HCT116 (cell line): ENCODE results near the gene XKR7. TPM values are rescaled to one million over a fixed set of nuclear protein-coding genes. Genes with fewer than 3 reads are reported as not detected.

ENCODE experiments used
- ATAC-seq: fragments of 200-7000 bp; cut with Tn5 transposase; 2 replicates; pipeline ENCODE4 v1.9.1; 2020; ENCODE audit warnings: mild to moderate bottlenecking, moderate library complexity
- BruUV-seq: library from RNA; stranded (reverse); fragments of 400-500 nt; replicated peaks from 2 replicates; lab custom pipeline; 2021; lab: Mats Ljungman, UMichigan
- CTCF ChIA-PET: fragments of 300-600 bp; sonication (Branson Sonifier 250); formaldehyde crosslinking; loops from one replicate; lab custom pipeline; 2021; ENCODE audit warnings: antibody characterized with exemption; lab: Charles Lee
- POLR2A ChIA-PET: fragments of 300-600, 350-600 bp; sonication (Branson Sonifier 250); formaldehyde crosslinking; loops from one replicate; lab custom pipeline; 2021; ENCODE audit warnings: antibody characterized with exemption; lab: Charles Lee
- RAD21 ChIA-PET, 2 experiments: fragments of 300-600 bp; sonication (Branson Sonifier 250); formaldehyde crosslinking; loops; one replicate each; lab custom pipeline; 2023; ENCODE audit warnings: low total read pairs in 2 of 2; ENCODE audit not compliant: uncharacterized antibody in 2 of 2, unreplicated experiment in 2 of 2, low non-redundant PET in 1 of 2; lab: Charles Lee
- DNase-seq: peaks from one replicate; pipeline ENCODE4 v3.0.0-alpha.2; 2010; ENCODE audit warnings: low read depth, low spot score
- H2AFZ ChIP-seq: fragments of 200-600 bp; shearing (Covaris generic), sonication (generic); 2 replicates; pipeline ENCODE4 v1.6.1; 2017; ENCODE audit warnings: low read depth, mixed run types, mixed read lengths, antibody characterized with exemption, low read length; ENCODE audit not compliant: poor library complexity, severe bottlenecking
- H3K27ac ChIP-seq: 2 replicates; pipeline ENCODE4 v1.5.1; 2012; ENCODE audit warnings: low read depth, low read length
- H3K27me3 ChIP-seq: fragments of 200-600 bp; sonication (generic); 2 replicates; pipeline ENCODE4 v1.6.1; 2016; ENCODE audit warnings: mixed run types, low read length, mixed read lengths; ENCODE audit not compliant: insufficient read depth
- H3K36me3 ChIP-seq, 2 experiments: fragments of 200-500 bp in 1 of 2; fragments of 200-600 bp in 1 of 2; sonication (Bioruptor generic) in 1 of 2; sonication (generic) in 1 of 2; 2 replicates each; pipeline versions ENCODE4 v1.5.1 to v1.6.1; 2014 to 2016; ENCODE audit warnings: low read length in 2 of 2, inconsistent platforms in 1 of 2, mixed read lengths in 1 of 2, mixed run types in 1 of 2; ENCODE audit not compliant: insufficient read depth in 2 of 2, control insufficient read depth in 1 of 2
- H3K4me1 ChIP-seq, 2 experiments: fragments of 200-600 bp in 1 of 2; sonication (generic) in 1 of 2; 2 replicates each; pipeline versions ENCODE4 v1.5.1 to v1.6.1; 2012 to 2017; ENCODE audit warnings: low read length in 2 of 2, inconsistent platforms in 1 of 2, mild to moderate bottlenecking in 1 of 2, mixed read lengths in 1 of 2, mixed run types in 1 of 2, moderate library complexity in 1 of 2; ENCODE audit not compliant: insufficient read depth in 2 of 2, control insufficient read depth in 1 of 2
- H3K4me2 ChIP-seq: fragments of 200-600 bp; sonication (generic); 2 replicates; pipeline ENCODE4 v1.6.1; 2017; ENCODE audit warnings: mixed run types, low read length, mixed read lengths
- H3K4me3 ChIP-seq, 2 experiments: fragments of 200-600 bp in 1 of 2; sonication (generic) in 1 of 2; replicated peaks in 1 of 2; 2 replicates each; pipeline ENCODE4 v1.5.1; 2011 to 2016; ENCODE audit warnings: low read length in 2 of 2, control low read depth in 1 of 2, low read depth in 1 of 2, mild to moderate bottlenecking in 1 of 2, mixed read lengths in 1 of 2, mixed run types in 1 of 2
- H3K79me2 ChIP-seq: fragments of 200-600 bp; sonication (generic); 2 replicates; pipeline ENCODE4 v1.6.1; 2017; ENCODE audit warnings: mild to moderate bottlenecking, mixed run types, low read length, moderate library complexity, mixed read lengths; ENCODE audit not compliant: insufficient read depth
- H3K9ac ChIP-seq: fragments of 200-600 bp; sonication (generic); 2 replicates; pipeline ENCODE4 v1.6.1; 2016; ENCODE audit warnings: low read length, mixed read lengths
- H3K9me2 ChIP-seq: fragments of 200-600 bp; sonication (generic), shearing (Covaris generic); 2 replicates; pipeline ENCODE4 v1.6.1; 2017; ENCODE audit warnings: mixed run types, mild to moderate bottlenecking, moderate library complexity; ENCODE audit not compliant: insufficient read depth
- H3K9me3 ChIP-seq, 2 experiments: fragments of 200-500 bp in 1 of 2; fragments of 200-600 bp in 1 of 2; sonication (Bioruptor generic) in 1 of 2; sonication (generic) in 1 of 2; 2 replicates each; pipeline ENCODE4 v1.6.1; 2014 to 2017; ENCODE audit warnings: low read length in 2 of 2, mixed read lengths in 2 of 2, inconsistent platforms in 1 of 2, low read depth in 1 of 2, mild to moderate bottlenecking in 1 of 2, mixed run types in 1 of 2, moderate library complexity in 1 of 2; ENCODE audit not compliant: control insufficient read depth in 1 of 2, insufficient read depth in 1 of 2
- H4K20me1 ChIP-seq: fragments of 200-600 bp; sonication (generic), shearing (Covaris generic); 2 replicates; pipeline ENCODE4 v1.6.1; 2017; ENCODE audit warnings: mixed run types, mild to moderate bottlenecking, moderate library complexity; ENCODE audit not compliant: insufficient read depth
- CEBPB ChIP-seq: IDR thresholded peaks from 2 replicates; pipeline ENCODE4 v1.6.1; 2012; ENCODE audit warnings: low read depth
- EGR1 ChIP-seq: IDR thresholded peaks from 2 replicates; pipeline ENCODE4 v1.6.1; 2012; ENCODE audit warnings: low read depth
- FOSL1 ChIP-seq: IDR thresholded peaks from 2 replicates; pipeline ENCODE4 v1.6.1; 2012; ENCODE audit warnings: low read depth
- POLR2A ChIP-seq: IDR thresholded peaks from 2 replicates; pipeline ENCODE4 v1.7.0; 2011; ENCODE audit warnings: borderline replicate concordance; ENCODE audit not compliant: insufficient read depth, insufficient read length; ENCODE audit errors: extremely low read depth
- POLR2AphosphoS5 ChIP-seq: IDR thresholded peaks from 2 replicates; pipeline ENCODE4 v1.6.1; 2011; ENCODE audit warnings: mild to moderate bottlenecking, low read depth, low read length, moderate library complexity
- TCF7L2 ChIP-seq: IDR thresholded peaks from 2 replicates; pipeline ENCODE4 v1.7.0; 2011; ENCODE audit warnings: borderline replicate concordance, inconsistent platforms; ENCODE audit not compliant: insufficient read depth, insufficient read length; ENCODE audit errors: extremely low read depth
- YY1 ChIP-seq: IDR thresholded peaks from 2 replicates; pipeline ENCODE4 v1.6.1; 2011; ENCODE audit warnings: low read length, low read depth, moderate library complexity, mild to moderate bottlenecking; ENCODE audit not compliant: insufficient replicate concordance; ENCODE audit errors: extremely low read depth
- intact Hi-C: fragments of 100-400 bp; cut with micrococcal nuclease; formaldehyde crosslinking; loops from 2 replicates; pipeline ENCODE4 v1.10.0; 2022
- total RNA-seq: library from RNA; stranded (reverse); gene quantifications from one replicate; pipeline ENCODE4 v1.2.1, GENCODE V29; 2021; ENCODE audit not compliant: unreplicated experiment
- TF ChIP-seq, protein P1 (sequence below): IDR thresholded peaks from 2 replicates; pipeline ENCODE4 v1.6.1; 2012

The XKR7 gene
- total RNA-seq, 1 experiment from 2014 or later = not detected

DNA sequence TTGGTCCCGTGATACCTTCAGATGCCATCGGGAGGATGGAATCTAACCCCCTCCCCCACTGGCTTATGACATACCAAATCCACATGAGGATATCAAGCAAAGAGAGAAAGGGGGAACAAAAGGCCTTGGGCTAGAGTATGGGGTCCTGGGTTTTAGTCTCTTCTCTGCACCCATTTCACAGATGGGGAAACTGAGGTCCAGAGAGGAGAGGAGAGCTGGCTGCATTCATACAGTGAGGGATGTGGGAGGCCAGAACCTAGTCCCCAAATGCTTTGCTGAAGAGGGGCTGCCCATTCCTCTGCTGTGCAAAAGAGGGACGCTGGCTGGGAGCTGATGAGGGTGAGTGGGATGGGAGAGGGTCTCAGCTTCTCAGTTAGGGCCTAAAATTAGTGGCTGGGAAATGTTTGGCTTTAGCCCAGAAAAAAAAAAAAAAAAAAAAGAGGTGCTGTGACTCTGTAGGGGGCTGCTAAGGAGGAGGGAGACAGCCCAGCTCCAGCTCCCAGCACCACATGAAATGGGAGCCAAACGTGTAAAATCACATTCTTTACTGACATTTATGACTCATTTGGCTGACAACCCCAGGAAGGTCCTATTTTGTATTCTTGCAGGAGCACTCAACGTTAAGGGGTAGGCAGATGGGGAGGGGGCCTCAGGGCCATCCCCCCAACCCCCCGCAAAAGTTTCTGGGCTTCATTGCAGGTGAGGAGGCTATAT, 11.9 kb downstream of the XKR7 start:
- H3K9me2 ChIP-seq = no peaks in the 10 kb centered on the region
- no peaks in the 10 kb centered on the region for H3K9me3 ChIP-seq
- no peak overlapping the region for H3K27ac ChIP-seq
- POLR2A ChIA-PET = no interaction called here
- no peak overlapping the region for H3K9ac ChIP-seq
- CTCF ChIA-PET = no interaction called here
- H2AFZ ChIP-seq = no peak overlapping the region
- no peaks in the 10 kb centered on the region for H4K20me1 ChIP-seq
- peaks cover 8% of the 10 kb centered on the region for H3K27me3 ChIP-seq
- H3K79me2 ChIP-seq = no peaks in the 10 kb centered on the region
- no peaks in the 10 kb centered on the region for H3K4me1 ChIP-seq
- no peak overlapping the region for H3K4me2 ChIP-seq
- no peak for TF ChIP-seq YY1
- no peak for TF ChIP-seq POLR2A
- TF ChIP-seq CEBPB = no peak
- TF ChIP-seq TCF7L2 = no peak
- intact Hi-C loops = no loop called here
- RAD21 ChIA-PET = no interaction called here
- ATAC-seq = no peak
- DNase-seq = no peak
- no TSS peak for BruUV-seq
- H3K36me3 ChIP-seq = no peaks in the 10 kb centered on the region
- no peak overlapping the region for H3K4me3 ChIP-seq

DNA sequence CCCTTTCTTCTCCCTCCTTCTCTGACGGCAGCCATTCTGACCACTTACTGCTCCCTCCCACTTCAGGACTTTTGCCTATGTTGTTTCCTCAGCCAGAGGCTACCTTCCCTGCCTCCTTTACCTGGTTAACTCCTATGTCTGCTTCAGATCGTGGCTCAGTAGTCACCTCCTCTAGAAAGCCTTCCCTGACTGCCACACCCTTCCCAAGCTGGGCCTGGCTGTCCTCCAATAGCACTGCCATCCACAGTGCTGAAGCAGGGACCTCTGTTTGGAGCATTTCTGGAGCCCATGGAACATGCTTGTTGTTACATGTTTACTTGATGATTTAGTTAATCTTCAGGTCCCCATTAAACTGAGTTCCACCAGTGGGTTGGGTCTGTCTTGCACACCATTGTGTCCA, 13.8 kb downstream of the XKR7 start:
- Histone ChIP-seq H2AFZ (no peak overlapping the region), H3K27ac (no peak overlapping the region), H3K9me2 (no peaks in the 10 kb centered on the region), H3K4me1 (no peaks in the 10 kb centered on the region), H3K4me3 (no peak overlapping the region), H3K9me3 (no peaks in the 10 kb centered on the region)
- CTCF ChIA-PET = no interaction called here
- TF ChIP-seq FOSL1 (no peak), POLR2AphosphoS5 (no peak), POLR2A (no peak), EGR1 (no peak)
- TF ChIP-seq, protein P1, sequence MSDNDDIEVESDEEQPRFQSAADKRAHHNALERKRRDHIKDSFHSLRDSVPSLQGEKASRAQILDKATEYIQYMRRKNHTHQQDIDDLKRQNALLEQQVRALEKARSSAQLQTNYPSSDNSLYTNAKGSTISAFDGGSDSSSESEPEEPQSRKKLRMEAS = no peak
- TF ChIP-seq, all 23 proteins: peak for 0
- ChIA-PET RAD21 (no interaction called here), POLR2A (no interaction called here)
- Histone ChIP-seq H3K4me2 (no peak overlapping the region), H3K27me3 (peaks cover 13% of the 10 kb centered on the region), H3K79me2 (no peaks in the 10 kb centered on the region), H3K9ac (no peak overlapping the region), H3K36me3 (no peaks in the 10 kb centered on the region), H4K20me1 (no peaks in the 10 kb centered on the region)
- intact Hi-C loops = no loop called here
- BruUV-seq = no TSS peak
- no peak for DNase-seq
- ATAC-seq = no peak
